ENCODE measurements around the gene C1RL.

Gene C1RL

DNA sequence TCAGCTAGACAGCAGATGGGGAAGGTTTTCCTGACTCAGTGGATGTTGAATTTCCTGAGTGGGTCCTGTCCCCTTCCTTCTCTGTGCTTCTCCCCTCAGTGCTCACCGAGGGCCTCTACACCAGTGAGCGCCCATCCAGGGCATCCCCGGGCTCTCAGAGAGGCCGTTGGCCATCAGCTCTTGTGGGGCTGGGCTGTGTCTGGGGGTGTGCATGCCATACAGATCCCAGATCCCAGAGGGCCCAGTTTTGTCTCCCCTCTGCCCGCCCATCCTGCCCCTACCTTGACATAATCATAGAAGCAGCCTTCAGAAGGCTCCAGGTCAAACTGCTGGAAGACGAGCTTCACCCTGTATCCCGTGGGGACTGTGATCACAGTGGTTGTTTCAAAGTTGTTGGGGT is 17.8 kb downstream of the C1RL start:
- DNase-seq: no peak

DNA sequence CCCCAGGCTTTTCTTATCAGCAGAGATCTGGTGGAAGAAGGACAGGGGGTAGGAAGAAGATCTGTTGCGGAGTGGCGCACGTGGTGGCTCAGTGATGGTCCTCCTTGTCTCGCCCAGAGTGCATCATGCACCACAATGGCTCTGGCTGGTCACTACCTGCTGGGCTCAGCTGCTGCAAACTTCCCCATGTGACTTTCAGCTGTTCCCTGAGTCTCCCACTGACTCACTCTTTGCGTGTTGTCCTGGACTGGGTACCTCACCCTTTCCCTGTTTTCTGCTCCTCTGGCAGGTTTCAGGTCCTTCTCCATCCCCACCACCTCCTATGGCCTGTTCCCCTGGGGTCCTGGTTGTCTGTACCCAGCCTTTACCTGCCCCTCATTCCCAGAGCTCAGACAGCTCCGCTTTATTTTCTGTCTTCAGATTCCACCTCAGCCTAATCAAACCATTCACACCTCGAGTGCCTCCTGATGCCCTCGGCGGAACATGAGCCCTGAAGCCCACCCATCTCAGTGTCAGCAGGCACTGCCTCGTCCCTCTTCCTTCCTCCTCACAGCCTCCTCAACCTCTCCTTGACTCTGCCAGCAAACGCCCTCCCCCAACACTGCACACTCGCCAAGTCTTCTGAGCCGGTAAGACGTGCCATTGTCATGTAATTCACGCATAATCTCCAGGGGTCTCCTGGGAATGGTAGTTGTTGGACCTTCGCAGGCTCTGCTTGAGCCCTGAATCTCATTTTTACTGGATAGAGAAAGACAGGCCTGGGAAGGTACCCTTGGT is 18.6 kb downstream of the C1RL start:
- no peak for DNase-seq

DNA sequence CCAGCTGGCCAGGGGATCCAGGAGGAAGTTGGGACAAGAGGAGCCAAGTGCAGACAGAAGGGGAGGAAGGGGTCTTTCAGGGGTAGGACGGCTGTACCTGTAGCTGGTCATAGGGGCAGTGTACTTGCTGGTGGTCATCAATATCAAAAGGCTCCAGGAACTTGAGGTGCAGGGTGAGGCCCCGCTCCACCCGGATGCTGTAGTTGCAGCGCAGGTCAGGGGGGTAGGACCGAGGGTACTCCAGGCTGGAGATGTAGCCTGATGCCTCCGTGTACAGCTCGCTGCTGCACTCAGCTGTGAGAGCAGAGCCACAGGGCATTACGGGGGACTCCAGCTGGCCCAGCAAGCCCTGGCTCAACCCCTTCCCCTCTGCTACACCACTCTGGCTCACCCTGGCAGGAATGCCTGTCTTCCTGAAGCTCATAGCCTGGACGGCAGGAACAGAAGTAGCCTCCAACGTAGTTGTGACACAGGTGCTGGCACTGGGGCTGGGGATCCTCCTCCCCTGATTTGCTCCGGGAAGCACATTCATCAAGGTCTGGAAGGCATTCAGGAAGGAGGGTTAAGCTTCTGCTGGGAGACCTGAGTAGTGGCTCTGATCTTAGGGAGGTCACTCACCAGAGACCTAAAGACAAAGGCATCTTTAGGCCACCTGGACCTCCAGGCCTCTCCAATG is 19.7 kb downstream of the C1RL start:
- DNase-seq: no peak

DNA sequence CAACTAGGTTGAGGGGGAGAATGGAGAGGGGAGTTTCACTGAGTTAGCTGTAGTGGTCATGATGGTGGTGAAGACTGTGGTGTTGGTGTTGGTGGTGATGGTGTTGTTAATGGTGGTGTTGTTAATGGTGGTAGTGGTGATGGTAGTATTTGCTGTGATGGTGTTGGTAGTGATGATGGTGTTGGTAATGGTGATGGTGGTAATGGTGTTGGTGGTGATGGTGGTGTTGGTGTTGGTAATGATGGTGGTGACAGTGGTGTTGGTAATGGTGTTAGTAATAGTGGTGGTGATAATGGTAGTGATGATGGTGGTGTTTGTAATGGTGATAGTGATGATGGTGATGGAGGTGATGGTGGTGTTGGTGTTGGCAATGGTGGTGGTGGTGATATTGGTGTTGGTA is 25.9 kb downstream of the C1RL start:
- DNase-seq: no peak

DNA sequence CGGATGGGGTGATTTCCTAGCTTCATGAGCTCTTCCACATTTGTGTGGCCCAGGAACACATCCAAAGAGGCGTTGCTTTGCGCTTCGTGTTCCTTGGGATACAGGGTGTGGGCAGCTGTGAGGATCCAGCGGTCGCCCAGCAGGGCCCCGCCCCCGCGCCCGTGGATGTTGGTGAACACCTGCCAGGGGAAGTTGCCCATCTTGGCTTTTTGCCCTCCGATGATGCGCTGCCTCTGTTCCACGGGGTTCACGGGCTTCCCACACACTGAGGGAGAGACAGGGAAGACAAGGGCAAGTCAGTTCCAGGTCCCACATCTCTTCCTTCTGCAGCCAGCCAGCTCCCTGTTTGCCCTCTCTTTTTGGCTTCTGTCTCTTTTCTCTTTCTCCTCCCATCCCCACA is 28.0 kb downstream of the C1RL start:
- DNase-seq: no peak

DNA sequence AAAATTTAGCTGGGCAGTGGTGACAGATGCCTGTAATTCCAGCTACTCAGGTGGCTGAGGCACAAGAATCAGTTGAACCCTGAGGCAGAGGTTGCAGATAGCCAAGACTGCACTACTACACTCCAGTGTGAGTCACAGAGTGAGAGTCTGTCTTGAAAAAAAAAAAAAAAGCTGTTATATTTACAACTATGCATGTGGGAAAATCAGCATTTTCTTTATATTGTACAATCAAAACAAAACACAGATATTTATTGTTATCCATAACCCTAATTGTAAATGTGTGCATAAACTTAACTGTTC is 29.2 kb downstream of the C1RL start:
- DNase-seq: no peak

DNA sequence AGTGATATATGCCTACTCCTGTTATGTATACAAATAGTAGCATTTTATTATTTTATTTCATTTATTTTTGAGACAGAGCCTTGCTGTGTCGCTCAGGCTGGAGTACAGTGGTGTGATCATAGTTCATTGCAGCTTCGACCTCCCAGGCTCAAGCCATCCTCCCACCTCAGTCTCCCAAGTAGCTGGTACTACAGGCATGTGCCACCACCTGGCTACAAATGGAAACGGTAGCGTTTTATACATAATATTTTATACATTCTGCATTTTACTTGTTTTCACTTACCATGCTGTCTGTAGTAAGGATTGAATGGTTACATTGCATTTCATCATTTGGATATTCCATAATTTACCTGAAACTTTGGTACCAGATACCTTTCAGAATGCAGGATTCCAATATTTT is 30.9 kb downstream of the C1RL start:
- DNase-seq: no peak

DNA sequence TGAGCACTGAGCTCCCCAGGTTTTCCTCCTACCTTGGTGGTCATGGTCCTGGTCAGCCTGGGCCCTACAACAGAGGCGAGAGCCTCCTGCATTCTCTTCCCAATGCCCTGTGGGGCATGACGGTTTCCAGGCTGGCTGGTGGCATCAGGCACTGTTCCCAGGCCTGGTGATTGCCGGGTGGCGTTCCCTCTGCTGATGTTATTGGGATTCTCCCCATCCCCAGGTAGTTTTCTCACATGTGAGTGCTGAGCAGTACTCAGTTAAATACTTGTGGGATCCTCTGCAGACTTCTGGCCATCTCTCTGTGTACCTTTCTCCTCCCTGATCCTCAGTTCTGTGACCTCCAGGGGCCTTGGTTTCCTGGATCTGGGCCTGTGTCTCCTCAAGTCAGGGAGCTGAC is 32.5 kb downstream of the C1RL start:
- no peak for DNase-seq

DNA sequence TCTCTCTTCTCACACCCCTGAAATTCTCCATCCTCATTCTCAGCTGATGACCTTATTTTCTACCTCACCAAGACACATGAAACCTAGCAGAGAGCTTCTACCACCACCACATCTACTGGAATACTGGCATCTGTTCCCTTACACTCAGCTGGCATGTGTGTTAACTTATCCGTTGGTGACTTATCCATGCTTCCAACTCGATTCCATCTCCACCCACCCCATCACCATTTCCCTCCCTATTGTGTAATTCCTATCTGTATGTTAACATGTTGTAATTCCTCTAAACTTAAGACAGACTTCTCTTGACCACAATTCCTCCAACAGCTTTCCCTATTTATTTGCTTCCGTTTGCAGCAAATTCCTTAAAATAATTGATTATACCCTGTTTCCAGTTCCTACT is 33.1 kb downstream of the C1RL start:
- DNase-seq: no peak

DNA sequence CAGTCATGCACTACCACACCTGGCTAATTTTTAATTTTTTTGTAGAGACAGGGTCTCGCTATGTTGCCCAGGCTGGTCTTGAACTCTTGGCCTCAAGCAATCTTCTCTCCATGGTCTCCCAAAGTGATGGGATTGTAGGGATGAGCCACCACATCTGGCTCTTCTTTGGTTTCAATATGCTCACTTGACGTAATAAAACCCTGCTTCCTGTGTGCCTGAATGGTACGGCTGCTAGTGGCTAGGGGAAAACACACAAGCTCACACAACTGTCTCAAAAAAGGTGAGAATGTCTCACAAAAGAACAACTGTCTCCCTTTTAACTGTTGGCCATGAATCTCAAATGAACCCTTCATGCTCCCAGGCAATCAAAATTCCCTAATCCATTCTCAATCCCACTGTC is 33.5 kb downstream of the C1RL start:
- DNase-seq: no peak

DNA sequence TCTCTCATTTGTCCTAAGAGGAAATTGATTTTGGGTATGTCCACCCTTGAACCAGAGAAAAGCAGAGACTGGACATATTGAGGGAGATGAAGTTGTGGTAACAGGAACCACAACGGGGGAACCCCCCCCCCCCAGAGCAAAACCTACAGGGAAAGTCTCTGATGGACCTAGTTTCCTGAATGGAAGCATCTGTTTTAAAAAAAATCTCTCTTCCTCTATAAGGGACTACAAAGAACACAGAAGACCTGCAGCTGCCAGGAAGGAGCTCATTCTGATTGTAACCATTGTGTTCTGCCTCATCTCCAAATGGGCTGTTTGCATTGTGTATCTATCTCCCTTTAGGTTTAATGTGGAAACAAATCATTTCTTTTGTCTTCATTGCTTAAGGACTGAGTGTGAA is 35.1 kb downstream of the C1RL start:
- DNase-seq: no peak

DNA sequence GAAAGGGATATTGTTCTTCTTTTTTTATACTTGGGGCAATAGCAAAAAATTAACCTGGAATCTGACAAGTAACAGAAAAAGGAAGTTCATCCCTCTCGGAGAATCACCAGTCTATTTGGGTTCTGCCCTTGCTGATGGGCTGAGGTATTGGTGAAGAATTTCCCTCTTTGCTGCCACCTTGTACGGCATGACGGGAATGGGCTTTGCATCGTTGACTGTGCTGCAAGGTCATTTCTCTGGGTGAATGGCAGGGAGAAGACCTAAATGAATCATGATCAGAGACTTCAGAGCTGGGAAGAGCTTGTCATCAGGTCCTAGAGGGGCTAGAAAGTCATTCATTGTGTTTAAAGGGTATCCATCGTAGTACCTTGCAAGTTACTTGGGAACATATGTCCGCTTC is 36.5 kb downstream of the C1RL start:
- no peak for DNase-seq

DNA sequence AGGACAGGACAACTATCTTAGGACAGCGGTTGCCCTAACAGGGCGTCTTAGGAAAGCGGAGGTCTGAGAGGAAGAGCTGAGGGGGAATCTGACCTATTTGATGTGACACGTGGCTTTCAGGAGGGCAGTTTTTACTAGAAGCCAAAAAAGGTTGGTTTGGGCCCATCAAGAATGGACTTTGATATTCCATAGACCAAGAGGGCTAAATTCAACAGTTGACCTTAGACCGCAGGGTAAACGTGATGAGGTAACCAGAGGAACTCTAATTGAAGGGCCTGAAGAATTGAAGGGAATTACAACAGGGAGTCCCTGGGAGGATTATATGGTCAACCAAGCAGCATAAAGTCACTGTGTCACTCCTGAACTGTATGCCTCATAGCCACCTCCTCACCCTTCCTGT is 37.0 kb downstream of the C1RL start:
- no peak for DNase-seq

DNA sequence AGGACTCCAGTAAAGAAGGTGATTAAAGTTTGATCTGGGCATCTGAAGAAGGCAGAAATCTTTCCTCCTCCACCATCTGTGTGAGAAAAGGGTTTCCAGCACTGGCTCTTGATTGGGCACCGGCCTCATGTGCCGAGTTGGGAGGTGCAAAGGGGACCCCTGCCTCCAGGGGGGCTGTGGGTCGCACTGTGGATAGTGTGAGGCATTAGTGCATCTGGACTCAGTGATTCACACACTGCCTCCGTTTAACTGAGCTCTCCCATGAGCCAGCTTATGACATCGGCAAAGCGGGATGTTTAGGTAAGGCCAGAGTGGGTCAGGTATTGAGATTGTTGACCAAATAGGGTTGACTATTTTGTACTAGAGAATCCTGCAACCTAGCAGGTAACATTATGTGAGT is 39.6 kb downstream of the C1RL start:
- DNase-seq: no peak

DNA sequence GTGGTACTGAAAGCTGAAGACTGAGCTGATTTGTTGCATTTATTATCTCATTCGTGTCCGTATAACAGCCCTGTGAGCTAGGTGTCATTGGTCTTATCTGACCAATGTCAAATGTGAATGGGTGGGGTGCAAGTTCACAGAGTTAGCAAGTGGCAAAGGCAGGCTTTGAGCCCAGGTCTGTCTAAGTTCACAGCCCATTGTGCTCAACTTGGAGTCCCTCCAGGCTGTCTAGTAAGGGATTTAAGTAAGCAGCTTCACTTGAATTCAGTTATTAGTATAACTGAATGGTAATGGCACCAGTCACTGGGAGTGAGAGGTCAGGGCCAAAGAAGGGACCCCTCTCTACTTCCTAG is 40.0 kb downstream of the C1RL start:
- DNase-seq: no peak

DNA sequence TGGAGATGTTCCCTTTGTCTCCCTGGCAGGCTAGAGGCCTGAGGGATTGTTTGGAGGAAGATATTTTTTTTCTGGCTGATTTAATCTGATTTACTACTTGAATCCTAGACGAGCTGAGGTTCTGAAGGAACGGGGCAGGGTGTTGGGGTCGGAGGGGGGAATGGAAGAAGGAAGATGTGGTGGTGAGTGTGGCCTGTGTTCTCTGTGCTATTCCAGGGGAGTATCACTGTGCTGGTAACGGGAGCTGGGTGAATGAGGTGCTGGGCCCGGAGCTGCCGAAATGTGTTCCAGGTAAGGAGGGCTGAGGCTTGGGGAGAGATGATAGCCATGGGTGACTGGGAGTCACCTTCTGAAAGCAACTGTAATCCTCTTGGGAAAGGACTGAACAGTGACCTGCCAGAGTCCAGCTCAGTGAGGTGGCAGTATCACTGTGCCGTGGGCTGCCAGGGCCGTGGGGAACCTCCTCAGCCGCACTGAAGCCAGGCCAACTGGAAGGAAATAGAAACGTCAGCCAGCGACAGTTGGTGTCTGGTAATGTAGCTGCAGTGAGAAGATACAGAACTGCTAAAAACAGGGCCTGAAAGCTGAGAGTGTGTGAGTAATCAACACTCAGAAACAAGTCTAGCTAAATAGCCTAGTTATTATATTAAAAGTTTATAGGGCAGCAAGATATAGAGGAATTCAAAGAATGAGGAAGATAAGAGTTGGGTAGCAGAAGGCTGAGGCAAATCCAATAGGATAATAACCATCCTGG is 40.6 kb downstream of the C1RL start:
- no peak for DNase-seq

DNA sequence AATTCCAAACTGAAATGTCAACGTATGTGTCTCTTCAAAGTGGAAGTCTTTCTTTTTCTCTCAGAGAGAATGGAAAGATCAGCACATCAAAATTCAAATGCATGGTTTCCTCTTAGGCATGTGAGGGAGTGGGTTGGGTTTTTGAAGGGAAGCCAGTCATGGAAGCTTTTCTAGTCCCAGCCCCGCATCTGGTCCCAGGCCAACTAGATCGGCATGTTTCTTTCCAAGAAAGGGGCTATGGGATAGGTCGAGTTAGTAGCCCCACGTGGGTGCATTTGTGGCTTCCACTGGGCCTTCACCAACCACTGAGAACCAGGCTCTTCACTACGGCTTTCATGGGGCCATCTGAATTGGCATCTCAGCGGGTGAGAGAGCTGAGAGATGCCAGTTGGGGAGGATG is 41.9 kb downstream of the C1RL start:
- no peak for DNase-seq

DNA sequence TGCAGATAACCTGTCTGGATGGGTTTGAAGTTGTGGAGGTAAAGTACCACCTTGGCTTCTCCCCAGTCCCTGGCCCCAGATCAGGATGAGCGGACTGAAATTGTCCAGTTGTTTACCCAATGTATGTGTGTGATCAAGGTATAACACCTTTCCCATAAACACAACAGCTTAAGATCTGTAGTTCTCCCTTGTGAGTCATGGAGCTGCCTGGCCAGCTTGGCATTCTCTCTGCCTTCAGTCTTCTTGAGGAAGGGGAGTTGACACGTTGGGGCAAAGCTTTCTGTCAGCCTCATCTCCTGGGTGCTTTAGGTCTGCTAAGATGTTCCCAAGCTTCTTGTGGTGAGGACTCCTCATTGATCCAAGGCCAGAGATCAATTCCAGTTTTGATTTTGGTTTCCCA is 42.4 kb downstream of the C1RL start:
- DNase-seq: no peak

DNA sequence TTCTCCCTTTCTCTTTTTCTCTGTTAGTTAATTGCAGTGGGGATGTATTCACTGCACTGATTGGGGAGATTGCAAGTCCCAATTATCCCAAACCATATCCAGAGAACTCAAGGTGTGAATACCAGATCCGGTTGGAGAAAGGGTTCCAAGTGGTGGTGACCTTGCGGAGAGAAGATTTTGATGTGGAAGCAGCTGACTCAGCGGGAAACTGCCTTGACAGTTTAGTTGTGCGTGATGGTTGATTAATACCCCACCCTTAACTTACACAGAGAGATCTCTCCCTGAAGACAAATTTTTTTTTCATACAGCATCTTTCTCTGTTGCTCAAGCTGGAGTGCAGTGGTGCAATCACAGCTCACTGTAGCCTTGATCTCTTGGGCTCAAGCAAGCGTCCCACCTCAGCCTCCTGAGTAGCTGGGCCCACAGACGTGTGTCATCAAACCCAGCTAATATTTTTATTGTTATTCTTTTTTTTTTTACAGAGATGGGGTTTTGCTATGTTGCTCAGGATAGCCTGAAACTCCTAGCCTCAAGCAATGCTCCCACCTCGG is 43.9 kb downstream of the C1RL start:
- DNase-seq: no peak

DNA sequence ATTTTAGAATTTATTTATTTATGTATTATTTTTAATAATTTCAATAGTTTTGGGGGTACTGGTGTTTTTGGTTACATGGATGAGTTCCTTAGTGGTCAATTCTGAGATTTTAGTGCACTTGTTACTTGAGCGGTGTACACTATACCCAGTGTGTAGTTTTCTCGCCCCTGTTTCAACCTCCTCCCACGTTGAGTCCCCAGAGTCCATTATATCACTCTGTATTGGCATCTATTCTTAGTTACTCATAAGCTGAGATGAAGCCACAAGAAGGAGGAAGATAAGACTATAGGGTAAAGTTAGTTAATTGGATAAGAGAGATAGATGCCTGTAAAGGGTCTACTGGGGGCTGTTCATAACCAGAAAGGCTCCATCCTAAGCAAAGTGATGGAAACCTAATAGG is 44.5 kb downstream of the C1RL start:
- DNase-seq: no peak

DNA sequence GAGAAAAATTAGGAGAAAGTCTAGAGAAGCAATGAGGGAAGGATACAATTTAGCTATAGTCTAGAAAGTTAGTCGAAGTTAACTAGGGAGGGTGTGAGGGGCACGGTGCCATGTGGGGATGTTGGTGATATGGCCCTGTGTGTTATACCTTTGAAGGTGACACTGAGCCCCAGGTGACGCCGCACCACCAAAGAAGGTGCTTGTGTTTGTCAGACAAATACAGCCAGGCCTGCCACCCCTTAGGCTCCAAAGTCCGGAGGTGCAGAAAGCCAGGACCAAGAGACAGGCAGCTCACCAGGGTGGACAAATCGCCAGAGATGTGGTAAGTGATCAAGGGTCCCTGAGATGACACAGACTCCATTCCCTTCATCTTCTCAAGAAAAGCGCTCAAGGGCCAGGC is 47.4 kb downstream of the C1RL start:
- no peak for DNase-seq

DNA sequence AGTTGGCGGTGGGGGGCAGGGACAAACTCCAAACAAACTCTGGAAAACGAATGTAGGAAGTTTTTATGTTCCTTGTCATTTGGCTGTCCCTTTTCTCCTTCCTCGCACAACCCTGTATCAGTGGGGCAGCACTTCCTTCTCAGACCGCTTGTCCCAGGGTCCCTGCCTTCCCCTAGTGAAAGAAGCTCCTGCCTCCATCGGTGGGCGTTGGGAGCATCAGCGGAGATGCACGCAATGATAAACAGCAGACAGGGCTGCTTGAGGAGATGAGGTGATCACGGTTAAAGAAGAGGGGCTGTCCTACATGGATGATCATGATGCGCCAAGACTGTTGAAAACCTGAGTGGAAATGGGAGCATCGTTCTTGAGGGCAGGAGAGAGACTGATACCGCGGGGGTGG is 47.9 kb downstream of the C1RL start:
- DNase-seq: no peak

DNA sequence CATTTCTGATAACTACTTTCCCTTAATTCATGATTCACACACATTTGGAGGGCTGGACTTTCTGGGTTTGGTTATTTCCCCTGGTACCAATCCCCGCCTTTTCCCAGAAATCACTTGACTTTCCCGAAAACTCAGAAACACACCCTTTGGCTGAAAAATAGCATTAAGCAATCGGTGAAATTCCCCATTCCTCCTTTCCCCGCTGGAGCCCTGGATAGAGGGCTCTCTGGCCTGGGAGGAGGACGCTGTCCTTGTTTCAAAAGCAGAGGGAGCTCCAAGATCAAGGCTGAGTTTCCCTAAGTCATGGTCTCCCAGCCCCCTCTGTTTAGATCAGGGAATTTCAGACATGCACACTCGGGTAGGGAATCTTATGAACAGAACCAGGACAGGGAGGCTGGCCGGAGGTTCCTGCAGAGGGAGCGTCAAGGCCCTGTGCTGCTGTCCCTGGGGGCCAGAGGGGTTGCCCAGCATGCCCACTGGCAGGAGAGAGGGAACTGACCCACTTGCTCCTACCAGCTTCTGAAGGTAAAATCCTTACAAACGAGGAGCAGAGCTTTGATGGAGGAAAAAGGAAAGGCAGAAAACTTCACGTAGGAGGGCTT is 48.6 kb downstream of the C1RL start, which contains the start of gene C1S:
C1S (plus strand) TSS at position 366 of the 602 bp plus-strand sequence. CDS start 1,195 bp downstream, outside the sequence.
- DNase-seq: no peak

DNA sequence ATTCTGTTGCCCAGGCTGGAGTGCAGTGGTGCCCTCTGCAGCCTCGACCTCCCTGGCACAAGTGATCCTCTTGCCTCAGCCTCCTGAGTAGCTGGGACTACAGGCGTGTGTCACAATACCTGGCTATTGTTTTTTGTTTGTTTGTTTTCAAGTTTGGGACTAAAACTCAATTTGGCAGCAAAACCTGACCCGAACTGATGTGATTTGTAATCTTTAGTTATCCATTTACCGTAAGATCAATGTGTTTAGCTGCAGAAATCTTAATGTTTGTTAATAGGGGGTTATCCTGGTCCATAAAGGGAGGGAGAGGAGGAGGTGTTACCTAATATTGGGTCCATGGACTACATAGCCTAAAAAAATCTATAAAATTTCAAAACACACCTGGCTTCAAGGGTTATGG is 49.2 kb downstream of the C1RL start:
- DNase-seq: no peak

All from activated CD8-positive, alpha-beta memory T cell treated with anti-CD3 and anti-CD28 coated beads for 24 hours (primary cell).